PC-3 (cell line): ENCODE measurements around the gene ABLIM3. TPM values are rescaled to one million over a fixed set of nuclear protein-coding genes. Genes with fewer than 3 reads are reported as not detected.
A peak's percentile ranks its signal among the peaks of the same experiment; 100 is the strongest.

Experiments
- ATAC-seq: fragments of 200-7000 bp; cut with Tn5 transposase; 2 replicates; pipeline ENCODE4 v1.9.1; 2020; ENCODE audit warnings: mild to moderate bottlenecking, moderate library complexity
- BruUV-seq: library from RNA; stranded (reverse); fragments of 400-500 nt; replicated peaks from 2 replicates; lab custom pipeline; 2021; lab: Mats Ljungman, UMichigan
- CTCF ChIA-PET: fragments of 300-600 bp; sonication (Branson Sonifier 250); formaldehyde crosslinking; loops from one replicate; lab custom pipeline; 2022; ENCODE audit warnings: antibody characterized with exemption; lab: Charles Lee
- POLR2A ChIA-PET: fragments of 300-600 bp; sonication (Branson Sonifier 250); formaldehyde crosslinking; loops from one replicate; lab custom pipeline; 2022; ENCODE audit warnings: antibody characterized with exemption; ENCODE audit not compliant: unreplicated experiment; lab: Charles Lee
- DNase-seq: peaks from one replicate; pipeline ENCODE4 v3.0.0-alpha.2; 2015
- H2AFZ ChIP-seq: fragments of 300-600 bp; sonication (generic); 2 replicates; pipeline ENCODE4 v1.6.0; 2016; ENCODE audit warnings: antibody characterized with exemption, low read length
- H3F3A ChIP-seq: fragments of 300-600 bp; sonication (generic); one replicate; pipeline ENCODE4 v1.6.0; 2017; ENCODE audit warnings: antibody characterized with exemption, low read length, control low read depth, mild to moderate bottlenecking; ENCODE audit not compliant: unreplicated experiment
- H3K27ac ChIP-seq: fragments of 300-600 bp; sonication (generic); 2 replicates; pipeline ENCODE4 v1.5.1; 2016; ENCODE audit warnings: mild to moderate bottlenecking, low read length
- H3K27me3 ChIP-seq: fragments of 300-600 bp; sonication (generic); 2 replicates; pipeline ENCODE4 v1.6.1; 2016; ENCODE audit warnings: low read length, mixed read lengths
- H3K36me3 ChIP-seq: fragments of 300-600 bp; sonication (generic); 2 replicates; pipeline ENCODE4 v1.6.1; 2016; ENCODE audit warnings: low read depth, mixed run types, low read length, mixed read lengths
- H3K4me1 ChIP-seq: fragments of 300-600 bp; sonication (generic); 2 replicates; pipeline ENCODE4 v1.5.1; 2016; ENCODE audit warnings: low read length; ENCODE audit not compliant: insufficient read depth
- H3K4me2 ChIP-seq: fragments of 300-600 bp; sonication (generic); 2 replicates; pipeline ENCODE4 v1.6.0; 2016; ENCODE audit warnings: low read length
- H3K4me3 ChIP-seq: fragments of 300-600 bp; sonication (generic); 2 replicates; pipeline ENCODE4 v1.5.1; 2016; ENCODE audit warnings: mild to moderate bottlenecking, low read length, mixed read lengths
- H3K79me2 ChIP-seq: fragments of 300-600 bp; sonication (generic); 2 replicates; pipeline ENCODE4 v1.6.1; 2017; ENCODE audit warnings: low read length, mixed read lengths
- H3K9ac ChIP-seq: fragments of 300-600 bp; sonication (generic); 2 replicates; pipeline ENCODE4 v1.6.0; 2016; ENCODE audit warnings: mild to moderate bottlenecking, low read length
- H3K9me2 ChIP-seq: fragments of 300-600 bp; sonication (generic); replicated peaks from 2 replicates; pipeline ENCODE4 v1.6.1; 2016; ENCODE audit warnings: mixed run types, low read length, mixed read lengths
- H3K9me3 ChIP-seq: fragments of 300-600 bp; sonication (generic); 2 replicates; pipeline ENCODE4 v1.6.1; 2016; ENCODE audit warnings: low read length, mixed read lengths
- H4K20me1 ChIP-seq: fragments of 300-600 bp; sonication (generic); 2 replicates; pipeline ENCODE4 v1.6.1; 2016; ENCODE audit warnings: low read length, mixed read lengths
- CTCF ChIP-seq: fragments of 300-600 bp; sonication (generic); conservative IDR thresholded peaks from 2 replicates; pipeline ENCODE4 v1.5.1; 2017; ENCODE audit warnings: antibody characterized with exemption, low read depth, mild to moderate bottlenecking, low read length
- EZH2 ChIP-seq: fragments of 300-600 bp; sonication (generic); IDR thresholded peaks from one replicate; pipeline ENCODE4 v1.6.1; 2017; ENCODE audit warnings: antibody characterized with exemption, mild to moderate bottlenecking, low read length; ENCODE audit not compliant: unreplicated experiment
- EZH2phosphoT487 ChIP-seq: fragments of 300-600 bp; sonication (generic); IDR thresholded peaks from 2 replicates; pipeline ENCODE4 v1.6.1; 2018; ENCODE audit warnings: mild to moderate bottlenecking, antibody characterized with exemption, low read length, borderline replicate concordance
- intact Hi-C: fragments of 100-400 bp; cut with micrococcal nuclease; formaldehyde crosslinking; loops from 2 replicates; pipeline ENCODE4 v1.9.0; 2023
- total RNA-seq: library from RNA; depleted of rRNA; stranded (reverse); fragments of >200 nt; gene quantifications from 2 replicates; pipeline ENCODE4 v1.2.3, GENCODE V29; 2014

The ABLIM3 gene
- total RNA-seq, 1 experiment from 2014 or later = 43.6 TPM

- POLR2A ChIA-PET = no interaction called here
- ATAC-seq (no peak), DNase-seq (peak; percentile 50)
- Histone ChIP-seq H4K20me1 (no peaks in the 10 kb centered on the region), H3K9ac (no peak overlapping the region), H3K27ac (no peak overlapping the region), H3K9me2 (no peaks in the 10 kb centered on the region), H3K36me3 (peaks cover 5% of the 10 kb centered on the region; the same call in 1 of the 2 replicates), H3K27me3 (no peaks in the 10 kb centered on the region), H2AFZ (no peak overlapping the region), H3K4me1 (no peaks in the 10 kb centered on the region), H3K79me2 (no peaks in the 10 kb centered on the region), H3K4me3 (no peak overlapping the region), H3F3A (no peaks in the 10 kb centered on the region), H3K4me2 (no peak overlapping the region), H3K9me3 (peaks cover 18% of the 10 kb centered on the region)
- no TSS peak for BruUV-seq
- intact Hi-C loops = no loop called here
- CTCF ChIA-PET = no interaction called here
- TF ChIP-seq EZH2phosphoT487 (no peak), EZH2 (no peak), CTCF (no peak)
These were observed 46.3 kb upstream of the ABLIM3 start for GRCh38 chr5:149094996-149095395.

- intact Hi-C loops = no loop called here
- Histone ChIP-seq H3K27ac (no peak overlapping the region), H3K27me3 (no peaks in the 10 kb centered on the region), H3K9me3 (peaks cover 30% of the 10 kb centered on the region), H3K9me2 (no peaks in the 10 kb centered on the region), H3K4me3 (no peak overlapping the region), H3F3A (no peaks in the 10 kb centered on the region), H3K4me2 (no peak overlapping the region), H3K36me3 (peaks cover 17% of the 10 kb centered on the region; the same call in 1 of the 2 replicates), H2AFZ (no peak overlapping the region), H3K79me2 (no peaks in the 10 kb centered on the region), H3K9ac (no peak overlapping the region), H3K4me1 (no peaks in the 10 kb centered on the region), H4K20me1 (no peaks in the 10 kb centered on the region)
- no peak for ATAC-seq
- BruUV-seq = no TSS peak
- ChIA-PET CTCF (no interaction called here), POLR2A (no interaction called here)
- TF ChIP-seq CTCF = no peak
- no peak for TF ChIP-seq EZH2
- no peak for DNase-seq
These were observed 41.4 kb upstream of the ABLIM3 start for GRCh38 chr5:149099920-149100319.

- TF ChIP-seq EZH2 (no peak), CTCF (no peak), EZH2phosphoT487 (no peak)
- no peaks in the 10 kb centered on the region for H3K4me1 ChIP-seq
- ATAC-seq (no peak), DNase-seq (no peak)
- peaks cover 17% of the 10 kb centered on the region; the same call in 1 of the 2 replicates for H3K36me3 ChIP-seq
- H3K4me3 ChIP-seq = no peak overlapping the region
- H3K9ac ChIP-seq = no peak overlapping the region
- POLR2A ChIA-PET = no interaction called here
- H3K9me3 ChIP-seq = peaks cover 30% of the 10 kb centered on the region
- no peak overlapping the region for H2AFZ ChIP-seq
- no peaks in the 10 kb centered on the region for H3F3A ChIP-seq
- intact Hi-C loops = no loop called here
- H4K20me1 ChIP-seq = no peaks in the 10 kb centered on the region
- H3K4me2 ChIP-seq = no peak overlapping the region
- no peaks in the 10 kb centered on the region for H3K79me2 ChIP-seq
- no peaks in the 10 kb centered on the region for H3K27me3 ChIP-seq
- H3K27ac ChIP-seq = no peak overlapping the region
- CTCF ChIA-PET = no interaction called here
- no peaks in the 10 kb centered on the region for H3K9me2 ChIP-seq
- BruUV-seq = no TSS peak
These were observed 41.0 kb upstream of the ABLIM3 start for GRCh38 chr5:149100331-149100730.
